ENCODE measurements around the gene VTI1A. TPM values are rescaled to one million over a fixed set of nuclear protein-coding genes. Genes with fewer than 3 reads are reported as not detected.

The VTI1A gene
- total and polyA plus RNA-seq, 2 of the 8 experiments (the other 6 are each of a cell fraction or from before 2014, with no cell fraction given): 6.0 to 20.0 TPM

DNA sequence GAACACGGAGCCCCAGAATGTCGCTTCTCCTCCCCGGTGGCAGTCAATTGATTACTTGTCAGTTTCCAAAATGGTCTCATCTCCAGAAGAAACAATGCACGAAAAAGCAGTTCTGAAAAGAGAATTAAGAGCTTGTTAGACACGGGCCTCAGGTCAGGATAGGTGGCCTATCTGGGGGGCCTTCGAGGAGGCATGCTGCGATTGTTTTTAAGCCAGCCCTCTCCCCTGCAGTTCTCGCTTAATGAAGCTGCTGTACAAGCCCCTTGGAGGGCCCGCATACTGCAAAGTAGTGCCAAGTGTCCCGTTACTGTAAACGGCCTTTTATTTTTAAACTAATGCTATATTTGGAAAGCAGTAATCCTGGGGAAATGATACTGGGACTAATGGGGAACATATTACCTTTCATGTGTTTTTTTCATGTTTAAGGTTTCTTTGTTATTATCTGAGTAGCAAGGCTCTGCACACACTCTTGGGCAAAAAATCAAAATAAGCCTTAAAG, 388.3 kb downstream of the VTI1A start (continued):
- TF ChIP-seq NANOG (IDR thresholded peaks at IDR 0.05; ENCODE audit: insufficient read depth, low read depth, low read length, poor library complexity, severe bottlenecking): no peak
- no peak for TF ChIP-seq BRCA1 (IDR thresholded peaks at IDR 0.05; ENCODE audit: low read depth, low read length)
- no peak for TF ChIP-seq EZH2 (IDR thresholded peaks at IDR 0.05; ENCODE audit: low read depth, low read length, severe bottlenecking)
- TF ChIP-seq, protein P1, sequence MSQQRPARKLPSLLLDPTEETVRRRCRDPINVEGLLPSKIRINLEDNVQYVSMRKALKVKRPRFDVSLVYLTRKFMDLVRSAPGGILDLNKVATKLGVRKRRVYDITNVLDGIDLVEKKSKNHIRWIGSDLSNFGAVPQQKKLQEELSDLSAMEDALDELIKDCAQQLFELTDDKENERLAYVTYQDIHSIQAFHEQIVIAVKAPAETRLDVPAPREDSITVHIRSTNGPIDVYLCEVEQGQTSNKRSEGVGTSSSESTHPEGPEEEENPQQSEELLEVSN (IDR thresholded peaks at IDR 0.05): no peak
- TF ChIP-seq HDAC2 (IDR thresholded peaks at IDR 0.05; ENCODE audit: borderline replicate concordance in 1 of 2, low read depth in 2 of 2, low read length in 2 of 2): no peak
